ENCODE data around the gene CCDC17. TPM values are rescaled to one million over a fixed set of nuclear protein-coding genes. Genes with fewer than 3 reads are reported as not detected.

The CCDC17 gene
- total and polyA plus RNA-seq, 7 donors: 0.69 to 2.1 (median 1.2) TPM

DNA sequence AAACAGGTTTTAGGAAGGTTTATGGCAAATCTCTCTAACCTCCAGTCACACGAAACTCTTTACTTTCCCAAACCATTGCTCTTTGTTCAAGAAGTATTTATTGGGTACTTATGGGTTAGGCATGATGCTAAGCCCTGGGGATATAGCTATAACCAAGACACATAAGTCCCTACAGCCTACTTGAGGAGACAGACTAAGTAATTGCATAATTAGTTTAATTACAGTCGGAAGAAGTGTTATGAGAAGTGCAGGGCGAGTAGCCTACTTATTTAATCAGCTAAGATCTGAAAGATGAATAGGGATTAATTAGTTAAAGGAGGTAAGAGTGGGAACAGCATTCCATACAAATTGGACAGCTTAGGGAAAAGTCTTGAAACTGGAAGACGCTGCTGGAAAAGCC, 53.2 kb downstream of the CCDC17 start:
- intact Hi-C loops (cut with DNase I): loop anchor here (2.0 to 10.0 kb wide), 3 partner anchors 58 to 556 kb away; partner anchors contain the start of genes HECTD3 (in 2 of the 2) and UROD (in 2 of the 2)
- WGBS, 3 donors: 87 to 93% (median 88%) methylated on average over 4 of the region's 4 CpGs
- TF ChIP-seq, protein P1, sequence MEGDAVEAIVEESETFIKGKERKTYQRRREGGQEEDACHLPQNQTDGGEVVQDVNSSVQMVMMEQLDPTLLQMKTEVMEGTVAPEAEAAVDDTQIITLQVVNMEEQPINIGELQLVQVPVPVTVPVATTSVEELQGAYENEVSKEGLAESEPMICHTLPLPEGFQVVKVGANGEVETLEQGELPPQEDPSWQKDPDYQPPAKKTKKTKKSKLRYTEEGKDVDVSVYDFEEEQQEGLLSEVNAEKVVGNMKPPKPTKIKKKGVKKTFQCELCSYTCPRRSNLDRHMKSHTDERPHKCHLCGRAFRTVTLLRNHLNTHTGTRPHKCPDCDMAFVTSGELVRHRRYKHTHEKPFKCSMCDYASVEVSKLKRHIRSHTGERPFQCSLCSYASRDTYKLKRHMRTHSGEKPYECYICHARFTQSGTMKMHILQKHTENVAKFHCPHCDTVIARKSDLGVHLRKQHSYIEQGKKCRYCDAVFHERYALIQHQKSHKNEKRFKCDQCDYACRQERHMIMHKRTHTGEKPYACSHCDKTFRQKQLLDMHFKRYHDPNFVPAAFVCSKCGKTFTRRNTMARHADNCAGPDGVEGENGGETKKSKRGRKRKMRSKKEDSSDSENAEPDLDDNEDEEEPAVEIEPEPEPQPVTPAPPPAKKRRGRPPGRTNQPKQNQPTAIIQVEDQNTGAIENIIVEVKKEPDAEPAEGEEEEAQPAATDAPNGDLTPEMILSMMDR (IDR thresholded peaks at IDR 0.05): no peak
- Histone ChIP-seq H3K4me1 (no peaks in the 10 kb centered on the region), H3K9me3 (no peaks in the 10 kb centered on the region), H3K4me3 (no peak overlapping the region), H3K36me3 (ENCODE audit: insufficient read depth in 1 of 2, low read depth in 1 of 2) (peaks cover 5 to 45% of the 10 kb centered on the region in 2 donors), H3K27ac (no peak overlapping the region), H3K27me3 (ENCODE audit: insufficient read depth in 3 of 3, low read length in 2 of 3) (no peaks in the 10 kb centered on the region)
- ATAC-seq (peak in 1 of 4 donors; percentile 12), DNase-seq (no peak)

Other genes with a start within 250 kb of the CCDC17 start
- 1 to 10 TPM; 1.9 to 5.0 (median 2.3) TPM for gene TESK2, start 132.9 kb downstream of the CCDC17 start, total RNA-seq
- 1 to 10 TPM in 2 of 3 donors, under 1 TPM in 1; 0.73 to 4.3 (median 2.0) TPM for gene TESK2, start 132.9 kb downstream of the CCDC17 start, polyA plus RNA-seq
- gene CCDC163, start 124.0 kb downstream of the CCDC17 start, total RNA-seq: under 1 TPM; 0.25 to 0.64 (median 0.44) TPM
- gene CCDC163, start 124.0 kb downstream of the CCDC17 start, polyA plus RNA-seq: under 1 TPM; 0.69 to 0.82 (median 0.69) TPM
- 10 to 100 TPM in 1 of 4 donors, 1 to 10 TPM in 3; 3.6 to 14.9 (median 6.7) TPM for gene MMACHC, start 123.8 kb downstream of the CCDC17 start, total RNA-seq
- 1 to 10 TPM; 2.3 to 9.3 (median 3.8) TPM for gene MMACHC, start 123.8 kb downstream of the CCDC17 start, polyA plus RNA-seq
- 100 to 1,000 TPM; 354 to 642 (median 440) TPM for gene PRDX1, start 102.2 kb downstream of the CCDC17 start, total RNA-seq
- gene PRDX1, start 102.2 kb downstream of the CCDC17 start, polyA plus RNA-seq: 1,000 to 10,000 TPM in 1 of 3 donors, 100 to 1,000 TPM in 2; 524 to 1,179 (median 653) TPM
- 10 to 100 TPM; 35.6 to 69.6 (median 51.3) TPM for gene AKR1A1, start 73.2 kb downstream of the CCDC17 start, total RNA-seq
- 10 to 100 TPM; 37.9 to 91.5 (median 45.5) TPM for gene AKR1A1, start 73.2 kb downstream of the CCDC17 start, polyA plus RNA-seq
- gene NASP, start 40.0 kb downstream of the CCDC17 start, total RNA-seq: 10 to 100 TPM; 15.3 to 29.7 (median 28.1) TPM
- gene NASP, start 40.0 kb downstream of the CCDC17 start, polyA plus RNA-seq: 10 to 100 TPM; 28.6 to 54.6 (median 37.9) TPM
- gene GPBP1L1, start 62.5 kb upstream of the CCDC17 start, total RNA-seq: 10 to 100 TPM; 52.2 to 71.0 (median 64.1) TPM
- gene GPBP1L1, start 62.5 kb upstream of the CCDC17 start, polyA plus RNA-seq: 10 to 100 TPM; 25.8 to 74.4 (median 39.4) TPM
- gene TMEM69, start 64.1 kb upstream of the CCDC17 start, total RNA-seq: 10 to 100 TPM; 15.3 to 21.9 (median 19.5) TPM
- 10 to 100 TPM; 16.6 to 50.8 (median 26.9) TPM for gene TMEM69, start 64.1 kb upstream of the CCDC17 start, polyA plus RNA-seq
- gene IPP, start 126.6 kb upstream of the CCDC17 start, total RNA-seq: 10 to 100 TPM; 12.7 to 26.8 (median 19.6) TPM
- gene IPP, start 126.6 kb upstream of the CCDC17 start, polyA plus RNA-seq: 1 to 10 TPM; 2.5 to 8.3 (median 2.9) TPM
- gene MAST2, start 179.6 kb upstream of the CCDC17 start, total RNA-seq: 100 to 1,000 TPM; 159 to 266 (median 243) TPM
- 100 to 1,000 TPM in 2 of 3 donors, 10 to 100 TPM in 1; 97.8 to 142 (median 126) TPM for gene MAST2, start 179.6 kb upstream of the CCDC17 start, polyA plus RNA-seq

Data from psoas muscle (tissue), 8 donors.